ENCODE results near the gene SLC25A6.

GRCh38 chrX:1418901-1419544 is 27.1 kb upstream of the SLC25A6 start:
- TF ChIP-seq, protein P1, sequence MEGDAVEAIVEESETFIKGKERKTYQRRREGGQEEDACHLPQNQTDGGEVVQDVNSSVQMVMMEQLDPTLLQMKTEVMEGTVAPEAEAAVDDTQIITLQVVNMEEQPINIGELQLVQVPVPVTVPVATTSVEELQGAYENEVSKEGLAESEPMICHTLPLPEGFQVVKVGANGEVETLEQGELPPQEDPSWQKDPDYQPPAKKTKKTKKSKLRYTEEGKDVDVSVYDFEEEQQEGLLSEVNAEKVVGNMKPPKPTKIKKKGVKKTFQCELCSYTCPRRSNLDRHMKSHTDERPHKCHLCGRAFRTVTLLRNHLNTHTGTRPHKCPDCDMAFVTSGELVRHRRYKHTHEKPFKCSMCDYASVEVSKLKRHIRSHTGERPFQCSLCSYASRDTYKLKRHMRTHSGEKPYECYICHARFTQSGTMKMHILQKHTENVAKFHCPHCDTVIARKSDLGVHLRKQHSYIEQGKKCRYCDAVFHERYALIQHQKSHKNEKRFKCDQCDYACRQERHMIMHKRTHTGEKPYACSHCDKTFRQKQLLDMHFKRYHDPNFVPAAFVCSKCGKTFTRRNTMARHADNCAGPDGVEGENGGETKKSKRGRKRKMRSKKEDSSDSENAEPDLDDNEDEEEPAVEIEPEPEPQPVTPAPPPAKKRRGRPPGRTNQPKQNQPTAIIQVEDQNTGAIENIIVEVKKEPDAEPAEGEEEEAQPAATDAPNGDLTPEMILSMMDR (IDR thresholded peaks at IDR 0.05), result no peak
- TF ChIP-seq POLR2AphosphoS5 (IDR thresholded peaks at IDR 0.05) (no peak), POLR2A (IDR thresholded peaks at IDR 0.05) (no peak)

Data from prostate gland (tissue), 2 donors.